H9 (cell line): ENCODE results near the gene SETD7. TPM values are rescaled to one million over a fixed set of nuclear protein-coding genes. Genes with fewer than 3 reads are reported as not detected.

Source experiments
- DNase-seq: peaks from one replicate; pipeline ENCODE4 v3.0.0-alpha.2; 2017
- H2AFZ ChIP-seq: one replicate; pipeline ENCODE4 v1.6.1; 2013; ENCODE audit warnings: mild to moderate bottlenecking, low read length, control low read depth, moderate library complexity
- H2AK5ac ChIP-seq: 2 replicates; pipeline ENCODE4 v1.6.1; 2013; ENCODE audit warnings: low read length, control low read depth, mixed read lengths; ENCODE audit not compliant: insufficient read length
- H2BK120ac ChIP-seq: one replicate; pipeline ENCODE4 v1.6.1; 2013; ENCODE audit warnings: low read depth, mild to moderate bottlenecking, low read length, control low read depth, inconsistent platforms; ENCODE audit not compliant: poor library complexity, severe bottlenecking
- H2BK12ac ChIP-seq: 2 replicates; pipeline ENCODE4 v1.6.1; 2013; ENCODE audit warnings: low read length, control low read depth, mixed read lengths, low read depth; ENCODE audit not compliant: insufficient read length
- H2BK15ac ChIP-seq: 2 replicates; pipeline ENCODE4 v1.6.1; 2013; ENCODE audit warnings: low read depth, low read length, control low read depth
- H2BK20ac ChIP-seq: one replicate; pipeline ENCODE4 v1.6.1; 2013; ENCODE audit warnings: low read depth, mild to moderate bottlenecking, low read length, control low read depth, inconsistent platforms; ENCODE audit not compliant: poor library complexity, severe bottlenecking
- H2BK5ac ChIP-seq: 2 replicates; pipeline ENCODE4 v1.6.1; 2013; ENCODE audit warnings: low read length, control low read depth, mixed read lengths; ENCODE audit not compliant: insufficient read length
- H3K14ac ChIP-seq: 2 replicates; pipeline ENCODE4 v1.6.1; 2013; ENCODE audit warnings: low read length, control low read depth; ENCODE audit not compliant: insufficient read depth
- H3K18ac ChIP-seq: 2 replicates; pipeline ENCODE4 v1.6.1; 2013; ENCODE audit warnings: low read depth, mild to moderate bottlenecking, mixed read lengths, low read length, control low read depth; ENCODE audit not compliant: insufficient read length
- H3K23ac ChIP-seq: 2 replicates; pipeline ENCODE4 v1.6.1; 2013; ENCODE audit warnings: low read length, control low read depth, mixed read lengths, low read depth; ENCODE audit not compliant: insufficient read length
- H3K23me2 ChIP-seq: 2 replicates; pipeline ENCODE4 v1.6.1; 2013; ENCODE audit warnings: low read depth, mild to moderate bottlenecking, mixed read lengths, low read length, control low read depth; ENCODE audit not compliant: insufficient read length, poor library complexity, severe bottlenecking
- H3K27ac ChIP-seq: 2 replicates; pipeline ENCODE4 v1.5.1; 2013; ENCODE audit warnings: low read length, control low read depth, mixed read lengths, low read depth; ENCODE audit not compliant: insufficient read length
- H3K27me3 ChIP-seq: 2 replicates; pipeline ENCODE4 v1.6.1; 2013; ENCODE audit warnings: low read length, control low read depth, inconsistent platforms; ENCODE audit not compliant: insufficient read depth
- H3K4ac ChIP-seq: 2 replicates; pipeline ENCODE4 v1.6.1; 2013; ENCODE audit warnings: low read depth, mild to moderate bottlenecking, control low read depth, inconsistent platforms, low read length, moderate library complexity
- H3K4me1 ChIP-seq: 2 replicates; pipeline ENCODE4 v1.6.1; 2013; ENCODE audit warnings: low read length, control low read depth, inconsistent platforms; ENCODE audit not compliant: insufficient read depth
- H3K4me2 ChIP-seq: 2 replicates; pipeline ENCODE4 v1.6.1; 2013; ENCODE audit warnings: low read length, control low read depth, mixed read lengths; ENCODE audit not compliant: insufficient read length, insufficient read depth
- H3K56ac ChIP-seq: 2 replicates; pipeline ENCODE4 v1.6.1; 2013; ENCODE audit warnings: low read depth, mild to moderate bottlenecking, mixed read lengths, low read length, control low read depth; ENCODE audit not compliant: insufficient read length
- H3K79me1 ChIP-seq: 2 replicates; pipeline ENCODE4 v1.6.1; 2013; ENCODE audit warnings: low read depth, mild to moderate bottlenecking, moderate library complexity, low read length, control low read depth, inconsistent platforms; ENCODE audit not compliant: insufficient read depth, poor library complexity, severe bottlenecking
- H3K79me2 ChIP-seq: 2 replicates; pipeline ENCODE4 v1.6.1; 2013; ENCODE audit warnings: low read length, control low read depth, inconsistent platforms; ENCODE audit not compliant: insufficient read depth
- H3K9ac ChIP-seq: 2 replicates; pipeline ENCODE4 v1.6.1; 2013; ENCODE audit warnings: low read length, control low read depth, mixed read lengths; ENCODE audit not compliant: insufficient read length; ENCODE audit errors: extremely low read depth
- H3K9me3 ChIP-seq: one replicate; pipeline ENCODE4 v1.6.1; 2013; ENCODE audit warnings: low read depth, low read length, inconsistent platforms; ENCODE audit not compliant: control insufficient read depth
- H3T11ph ChIP-seq: one replicate; pipeline ENCODE4 v1.6.1; 2013; ENCODE audit warnings: mild to moderate bottlenecking, low read length, control low read depth, inconsistent platforms
- H4K20me1 ChIP-seq: one replicate; pipeline ENCODE4 v1.6.1; 2013; ENCODE audit not compliant: control insufficient read depth, insufficient read length, insufficient read depth
- H4K5ac ChIP-seq: 2 replicates; pipeline ENCODE4 v1.6.1; 2013; ENCODE audit warnings: low read depth, mild to moderate bottlenecking, mixed read lengths, low read length, control low read depth; ENCODE audit not compliant: insufficient read length
- H4K8ac ChIP-seq: replicated peaks from 2 replicates; pipeline ENCODE4 v1.6.1; 2013; ENCODE audit warnings: low read length, control low read depth, mixed read lengths, low read depth; ENCODE audit not compliant: insufficient read length
- H4K91ac ChIP-seq: 2 replicates; pipeline ENCODE4 v1.6.1; 2013; ENCODE audit warnings: low read depth, mild to moderate bottlenecking, moderate library complexity, mixed read lengths, low read length, control low read depth; ENCODE audit not compliant: insufficient read length
- H3K27ac Mint-ChIP-seq, 3 experiments: 2 replicates in 2 of 3; 3 replicates in 1 of 3; pipeline ENCODE4 v1.8.0; 2020 to 2021; ENCODE audit warnings: mixed read lengths in 3 of 3, mild to moderate bottlenecking in 1 of 3, moderate library complexity in 1 of 3
- H3K27me3 Mint-ChIP-seq: 2 replicates; pipeline ENCODE4 v1.8.0; 2021; ENCODE audit warnings: low read depth, mild to moderate bottlenecking, moderate library complexity, mixed read lengths
- H3K36me3 Mint-ChIP-seq, 3 experiments: 2 replicates in 2 of 3; 3 replicates in 1 of 3; pipeline ENCODE4 v1.8.0; 2020 to 2021; ENCODE audit warnings: low read depth in 3 of 3, mixed read lengths in 3 of 3; ENCODE audit not compliant: insufficient read depth in 1 of 3
- H3K4me1 Mint-ChIP-seq, 2 experiments: 2 replicates each; pipeline ENCODE4 v1.8.0; 2020; ENCODE audit warnings: mixed read lengths in 2 of 2
- H3K4me3 Mint-ChIP-seq, 2 experiments: 2 replicates in 1 of 2; 3 replicates in 1 of 2; pipeline ENCODE4 v1.8.0; 2020 to 2021; ENCODE audit warnings: mild to moderate bottlenecking in 2 of 2, mixed read lengths in 2 of 2, moderate library complexity in 1 of 2
- H3K9me3 Mint-ChIP-seq, 2 experiments: 2 replicates in 1 of 2; 3 replicates in 1 of 2; pipeline ENCODE4 v1.8.0; 2020; ENCODE audit warnings: mild to moderate bottlenecking in 2 of 2, mixed read lengths in 2 of 2, moderate library complexity in 1 of 2
- total RNA-seq: library from RNA; stranded (reverse); gene quantifications from 2 replicates; pipeline ENCODE4 v1.2.1, GENCODE V29; 2021
- TF ChIP-seq, protein P1 (sequence below): fragments of 200-600 bp; sonication (generic); conservative IDR thresholded peaks from 3 replicates; pipeline ENCODE4 v1.8.0; 2021; ENCODE audit warnings: antibody characterized with exemption, mild to moderate bottlenecking

The SETD7 gene
- total RNA-seq, 1 experiment from 2014 or later, result 1.5 TPM

DNA sequence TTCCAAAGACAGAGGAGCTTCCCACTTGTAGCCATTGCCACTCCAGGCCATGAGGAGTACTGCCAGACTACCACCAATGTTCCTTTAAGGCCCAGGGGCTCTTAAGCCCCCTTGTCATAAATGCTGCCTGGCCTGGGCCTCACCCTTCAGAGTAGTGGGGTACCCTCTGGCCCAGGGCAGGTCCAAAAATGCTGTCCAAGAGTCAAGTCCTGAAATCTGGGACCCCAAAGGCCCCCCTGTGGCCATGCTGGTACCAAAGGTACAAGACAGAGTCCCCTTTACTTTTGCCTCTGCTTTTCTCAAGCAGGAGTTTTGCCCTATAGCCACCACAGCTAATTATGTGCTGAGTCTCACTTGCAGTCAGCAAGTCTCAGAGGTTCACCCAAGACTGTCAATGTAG is 85.7 kb downstream of the SETD7 start:
- no peak overlapping the region for H3K56ac ChIP-seq
- no peak overlapping the region for H2BK120ac ChIP-seq
- H2BK12ac ChIP-seq, result no peak overlapping the region
- H3K4ac ChIP-seq, result no peak overlapping the region
- Mint-ChIP-seq H3K4me1 (peaks cover 9 to 11% of the 10 kb centered on the region in 2 experiments; a peak in 2 of 4 replicates), H3K4me3 (no peak overlapping the region), H3K27me3 (no peaks in the 10 kb centered on the region), H3K9me3 (peaks cover 5 to 20% of the 10 kb centered on the region in 2 experiments; a peak in 4 of 5 replicates), H3K36me3 (peaks cover 25 to 45% (median 27%) of the 10 kb centered on the region in 3 experiments), H3K27ac (peak overlapping the region in 2 of 3 experiments; percentile 17 to 66; a peak in 2 of 7 replicates)
- no peak overlapping the region for H4K91ac ChIP-seq
- H2BK5ac ChIP-seq, result no peak overlapping the region
- no peak overlapping the region for H4K5ac ChIP-seq
- no peak overlapping the region for H3K23ac ChIP-seq
- no peak overlapping the region for H3T11ph ChIP-seq
- H3K4me2 ChIP-seq, result no peak overlapping the region
- H3K79me2 ChIP-seq, result peaks cover 8% of the 10 kb centered on the region; the same call in 1 of the 2 replicates
- H3K18ac ChIP-seq, result no peak overlapping the region
- no peak overlapping the region for H2BK15ac ChIP-seq
- H2BK20ac ChIP-seq, result no peak overlapping the region
- no peaks in the 10 kb centered on the region for H4K20me1 ChIP-seq
- H3K79me1 ChIP-seq, result peaks cover 4% of the 10 kb centered on the region
- H3K4me1 ChIP-seq, result no peaks in the 10 kb centered on the region
- H2AK5ac ChIP-seq, result no peak overlapping the region
- no peak overlapping the region for H2AFZ ChIP-seq
- H3K23me2 ChIP-seq, result no peaks in the 10 kb centered on the region
- no peak overlapping the region for H3K9ac ChIP-seq
- no peak overlapping the region for H3K14ac ChIP-seq
- no peak for DNase-seq
- no peaks in the 10 kb centered on the region for H3K9me3 ChIP-seq
- TF ChIP-seq, protein P1, sequence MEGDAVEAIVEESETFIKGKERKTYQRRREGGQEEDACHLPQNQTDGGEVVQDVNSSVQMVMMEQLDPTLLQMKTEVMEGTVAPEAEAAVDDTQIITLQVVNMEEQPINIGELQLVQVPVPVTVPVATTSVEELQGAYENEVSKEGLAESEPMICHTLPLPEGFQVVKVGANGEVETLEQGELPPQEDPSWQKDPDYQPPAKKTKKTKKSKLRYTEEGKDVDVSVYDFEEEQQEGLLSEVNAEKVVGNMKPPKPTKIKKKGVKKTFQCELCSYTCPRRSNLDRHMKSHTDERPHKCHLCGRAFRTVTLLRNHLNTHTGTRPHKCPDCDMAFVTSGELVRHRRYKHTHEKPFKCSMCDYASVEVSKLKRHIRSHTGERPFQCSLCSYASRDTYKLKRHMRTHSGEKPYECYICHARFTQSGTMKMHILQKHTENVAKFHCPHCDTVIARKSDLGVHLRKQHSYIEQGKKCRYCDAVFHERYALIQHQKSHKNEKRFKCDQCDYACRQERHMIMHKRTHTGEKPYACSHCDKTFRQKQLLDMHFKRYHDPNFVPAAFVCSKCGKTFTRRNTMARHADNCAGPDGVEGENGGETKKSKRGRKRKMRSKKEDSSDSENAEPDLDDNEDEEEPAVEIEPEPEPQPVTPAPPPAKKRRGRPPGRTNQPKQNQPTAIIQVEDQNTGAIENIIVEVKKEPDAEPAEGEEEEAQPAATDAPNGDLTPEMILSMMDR, result no peak
- no peak overlapping the region for H3K27ac ChIP-seq
- no peak overlapping the region for H4K8ac ChIP-seq
- H3K27me3 ChIP-seq, result no peaks in the 10 kb centered on the region
